Stomach (tissue), 4 donors: ENCODE results near the gene COL27A1.
A peak's percentile ranks its signal among the peaks of the same experiment; 100 is the strongest.

ENCODE experiments used
- EP300 ChIP-seq: sonication (generic); formaldehyde crosslinking; IDR thresholded peaks from one replicate; pipeline ENCODE4 v1.6.1; 2017; ENCODE audit warnings: antibody characterized with exemption
- POLR2A ChIP-seq, 4 donors: fragments of 450-650 bp; IDR thresholded peaks; one replicate each; pipeline ENCODE4 v1.6.1; 2016; ENCODE audit warnings: antibody characterized with exemption in 4 of 4, control low read depth in 2 of 4, mild to moderate bottlenecking in 1 of 4, moderate library complexity in 1 of 4
- POLR2AphosphoS5 ChIP-seq, 3 donors: sonication (generic); formaldehyde crosslinking; IDR thresholded peaks; one replicate each; pipeline ENCODE4 v1.6.1; 2016; ENCODE audit warnings: antibody characterized with exemption in 3 of 3
- TF ChIP-seq, protein P1 (sequence below), 7 experiments: fragments of 450-650 bp in 4 of 7; fragments of 200-600 bp in 3 of 7; sonication (generic) in 3 of 7; IDR thresholded peaks; one replicate each; pipeline ENCODE4 v1.5.1; 2016 to 2019; ENCODE audit warnings: antibody characterized with exemption in 7 of 7, control low read depth in 2 of 7, mild to moderate bottlenecking in 1 of 7

GRCh38 chr9:114117996-114118830 is 37.1 kb upstream of the COL27A1 start:
- TF ChIP-seq POLR2A (IDR thresholded peaks at IDR 0.05) (no peak), POLR2AphosphoS5 (IDR thresholded peaks at IDR 0.05) (peak in 1 of 3 donors; percentile 19), EP300 (no peak)
- TF ChIP-seq, protein P1, sequence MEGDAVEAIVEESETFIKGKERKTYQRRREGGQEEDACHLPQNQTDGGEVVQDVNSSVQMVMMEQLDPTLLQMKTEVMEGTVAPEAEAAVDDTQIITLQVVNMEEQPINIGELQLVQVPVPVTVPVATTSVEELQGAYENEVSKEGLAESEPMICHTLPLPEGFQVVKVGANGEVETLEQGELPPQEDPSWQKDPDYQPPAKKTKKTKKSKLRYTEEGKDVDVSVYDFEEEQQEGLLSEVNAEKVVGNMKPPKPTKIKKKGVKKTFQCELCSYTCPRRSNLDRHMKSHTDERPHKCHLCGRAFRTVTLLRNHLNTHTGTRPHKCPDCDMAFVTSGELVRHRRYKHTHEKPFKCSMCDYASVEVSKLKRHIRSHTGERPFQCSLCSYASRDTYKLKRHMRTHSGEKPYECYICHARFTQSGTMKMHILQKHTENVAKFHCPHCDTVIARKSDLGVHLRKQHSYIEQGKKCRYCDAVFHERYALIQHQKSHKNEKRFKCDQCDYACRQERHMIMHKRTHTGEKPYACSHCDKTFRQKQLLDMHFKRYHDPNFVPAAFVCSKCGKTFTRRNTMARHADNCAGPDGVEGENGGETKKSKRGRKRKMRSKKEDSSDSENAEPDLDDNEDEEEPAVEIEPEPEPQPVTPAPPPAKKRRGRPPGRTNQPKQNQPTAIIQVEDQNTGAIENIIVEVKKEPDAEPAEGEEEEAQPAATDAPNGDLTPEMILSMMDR (IDR thresholded peaks at IDR 0.05): no peak
